Uterus (tissue), 4 donors: ENCODE measurements around the gene ERAP2. TPM values are rescaled to one million over a fixed set of nuclear protein-coding genes. Genes with fewer than 3 reads are reported as not detected.

ENCODE experiments used
- DNase-seq, 2 donors: peaks; one replicate each; pipeline ENCODE4 v3.0.0-alpha.2; 2019 to 2020
- H3K27ac ChIP-seq, 2 donors: fragments of 200-600 bp; sonication (generic); 1 replicate in 1 of 2; 2 replicates in 1 of 2; pipeline ENCODE4 v1.5.1; 2016 to 2018
- H3K27me3 ChIP-seq, 2 donors: fragments of 200-600 bp; sonication (generic); one replicate each; pipeline ENCODE4 v1.5.1; 2018 to 2019; ENCODE audit warnings: control low read depth in 1 of 2
- H3K36me3 ChIP-seq, 2 donors: fragments of 200-600 bp; sonication (generic); one replicate each; pipeline ENCODE4 v1.5.1; 2019; ENCODE audit warnings: control low read depth in 1 of 2
- H3K4me1 ChIP-seq, 2 donors: fragments of 200-600 bp; sonication (generic); one replicate each; pipeline ENCODE4 v1.5.1; 2018 to 2019; ENCODE audit warnings: control low read depth in 1 of 2
- H3K4me3 ChIP-seq, 2 donors: fragments of 200-600 bp; sonication (generic); 1 replicate in 1 of 2; 2 replicates in 1 of 2; pipeline ENCODE4 v1.5.1; 2018 to 2019; ENCODE audit warnings: mild to moderate bottlenecking in 1 of 2
- H3K9me3 ChIP-seq, 2 donors: fragments of 200-600 bp; sonication (generic); one replicate each; pipeline ENCODE4 v1.5.1; 2019; ENCODE audit warnings: control low read depth in 1 of 2
- CTCF ChIP-seq, 4 experiments: fragments of 200-600 bp in 2 of 4; fragments of 450-650 bp in 2 of 4; sonication (generic) in 2 of 4; IDR thresholded peaks; one replicate each; pipeline ENCODE4 v1.5.1; 2016 to 2019; ENCODE audit warnings: antibody characterized with exemption in 4 of 4, mild to moderate bottlenecking in 2 of 4, moderate library complexity in 1 of 4
- POLR2A ChIP-seq, 2 donors: fragments of 450-650 bp; IDR thresholded peaks; one replicate each; pipeline ENCODE4 v1.6.1; 2016; ENCODE audit warnings: antibody characterized with exemption in 2 of 2, mild to moderate bottlenecking in 1 of 2, moderate library complexity in 1 of 2
- intact Hi-C: fragments of 100-400 bp; cut with DNase I; formaldehyde crosslinking; loops from one replicate; pipeline ENCODE4 v1.15.1; 2023; ENCODE audit warnings: low total_unique reads
- total RNA-seq, 4 donors: library from RNA; depleted of rRNA in 3 of 4; stranded (reverse); fragments of >200 nt in 3 of 4; gene quantifications; one replicate each; pipeline versions ENCODE4 v1.1.0 to v1.2.4, GENCODE V29; 2014 to 2023
- donor health status: DM: yes; HTN: yes; CAD: no.

ERAP2 gene
- total RNA-seq, 4 donors from 2014 or later: 9.5 to 29.2 (median 17.1) TPM

DNA sequence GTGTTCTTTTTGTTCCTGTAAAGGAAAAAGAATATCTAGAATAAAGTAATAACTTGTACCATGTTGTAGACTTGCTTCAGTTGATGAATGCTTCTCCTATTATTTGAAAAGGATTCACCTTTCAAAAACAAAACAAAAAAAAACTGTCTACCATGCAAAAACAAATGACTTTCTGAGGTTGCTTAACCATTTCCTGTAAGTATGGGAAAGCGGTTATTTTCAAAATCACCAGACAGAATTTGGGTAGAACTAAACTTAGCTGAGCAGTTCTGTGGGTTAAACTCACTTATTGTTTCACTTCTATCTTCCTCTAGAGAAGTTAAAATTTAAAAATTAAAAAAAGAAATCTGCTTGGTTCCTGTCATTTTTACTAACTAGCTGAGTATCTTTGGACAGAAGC, 84.8 kb downstream of the ERAP2 start:
- no peak for TF ChIP-seq CTCF (IDR thresholded peaks at IDR 0.05)
- TF ChIP-seq POLR2A (IDR thresholded peaks at IDR 0.05): no peak
- Histone ChIP-seq H3K27me3 (no peaks in the 10 kb centered on the region), H3K4me3 (no peak overlapping the region), H3K9me3 (no peaks in the 10 kb centered on the region), H3K27ac (no peak overlapping the region), H3K4me1 (no peaks in the 10 kb centered on the region), H3K36me3 (no peaks in the 10 kb centered on the region)
- no peak for DNase-seq
- intact Hi-C loops: no loop called here

DNA sequence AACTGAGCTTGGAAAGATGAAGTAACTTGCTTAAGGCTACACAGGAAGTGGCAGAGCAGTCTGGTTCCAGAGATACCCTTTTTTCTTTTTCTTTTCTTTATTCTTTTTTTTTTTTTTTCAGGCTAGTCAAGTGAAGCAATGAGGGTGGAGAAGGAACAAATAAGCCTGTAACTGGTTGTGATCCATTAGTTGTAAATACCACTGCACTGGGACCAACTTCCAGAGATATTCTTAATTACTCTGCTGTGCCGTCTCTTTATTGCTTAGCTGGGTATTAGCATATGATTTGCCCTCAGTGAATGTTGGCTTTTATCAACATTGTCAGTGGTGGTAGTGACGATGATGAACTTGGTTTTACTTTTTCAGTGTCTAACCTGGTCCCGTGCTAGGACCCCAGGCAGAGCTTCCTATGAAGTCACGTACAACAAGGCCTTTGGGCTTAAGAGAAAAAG, 86.3 kb downstream of the ERAP2 start:
- no peak overlapping the region for H3K4me3 ChIP-seq
- no peak for DNase-seq
- no peaks in the 10 kb centered on the region for H3K9me3 ChIP-seq
- intact Hi-C loops: no loop called here
- no peaks in the 10 kb centered on the region for H3K36me3 ChIP-seq
- no peak overlapping the region for H3K27ac ChIP-seq
- no peaks in the 10 kb centered on the region for H3K27me3 ChIP-seq
- no peaks in the 10 kb centered on the region for H3K4me1 ChIP-seq
- TF ChIP-seq POLR2A (IDR thresholded peaks at IDR 0.05) (no peak), CTCF (IDR thresholded peaks at IDR 0.05) (no peak)

DNA sequence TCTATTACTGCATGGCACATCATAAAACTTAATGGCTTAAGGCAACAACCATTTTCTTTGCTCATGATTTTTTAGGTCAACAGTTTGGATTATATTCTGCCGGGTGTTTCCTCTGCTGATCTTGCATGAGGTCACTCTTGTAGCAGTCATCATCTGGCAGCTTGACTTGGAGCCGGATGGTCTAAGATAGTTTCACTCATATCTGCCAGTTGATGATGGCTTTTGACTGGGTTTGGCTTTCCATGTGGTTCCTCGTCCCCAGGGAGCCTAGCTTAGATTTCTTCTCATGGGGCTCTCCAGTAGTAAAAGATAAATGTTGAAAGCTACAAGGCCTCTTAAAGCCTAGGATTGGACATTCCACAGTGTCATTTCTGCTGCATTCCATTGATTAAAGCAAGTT, 87.0 kb downstream of the ERAP2 start:
- Histone ChIP-seq H3K4me3 (no peak overlapping the region), H3K27me3 (no peaks in the 10 kb centered on the region), H3K36me3 (no peaks in the 10 kb centered on the region), H3K27ac (no peak overlapping the region), H3K9me3 (no peaks in the 10 kb centered on the region), H3K4me1 (no peaks in the 10 kb centered on the region)
- intact Hi-C loops: no loop called here
- TF ChIP-seq POLR2A (IDR thresholded peaks at IDR 0.05) (no peak), CTCF (IDR thresholded peaks at IDR 0.05) (no peak)
- peak; percentile 46 to 54 for DNase-seq

DNA sequence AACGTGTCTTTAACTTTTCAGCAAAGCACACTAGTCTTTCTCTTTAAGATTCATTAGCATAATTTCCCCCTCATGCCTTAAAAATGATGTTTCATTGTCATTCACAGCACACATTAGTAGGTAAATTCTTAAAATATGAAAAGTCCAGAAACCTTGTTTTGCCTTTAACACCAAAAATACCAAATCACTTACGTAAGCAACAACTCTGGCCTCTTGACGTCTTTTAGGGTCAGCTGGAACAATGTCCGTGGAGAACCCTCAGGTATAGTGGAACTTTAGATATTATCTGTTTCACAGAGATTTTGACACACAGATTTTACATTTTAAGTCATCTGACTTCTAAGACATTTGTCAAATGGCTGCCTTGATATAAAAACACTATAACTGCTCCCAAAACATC, 90.5 kb downstream of the ERAP2 start:
- TF ChIP-seq CTCF (IDR thresholded peaks at IDR 0.05): no peak
- TF ChIP-seq POLR2A (IDR thresholded peaks at IDR 0.05): no peak
- intact Hi-C loops: no loop called here

GRCh38 chr5:96967400-96967799, 91.1 kb downstream of the ERAP2 start:
- Histone ChIP-seq H3K36me3 (no peaks in the 10 kb centered on the region), H3K27ac (peak overlapping the region in 1 of 2 donors; percentile 48), H3K4me3 (no peak overlapping the region), H3K27me3 (no peaks in the 10 kb centered on the region), H3K4me1 (peaks cover 0 to 5% of the 10 kb centered on the region in 2 donors), H3K9me3 (no peaks in the 10 kb centered on the region)
- intact Hi-C loops: no loop called here
- TF ChIP-seq POLR2A (IDR thresholded peaks at IDR 0.05): no peak
- no peak for TF ChIP-seq CTCF (IDR thresholded peaks at IDR 0.05)
- no peak for DNase-seq

More for the DNA sequence above, 90.5 kb downstream of the ERAP2 start:
- H3K9me3 ChIP-seq: no peaks in the 10 kb centered on the region
- DNase-seq: no peak
- H3K27me3 ChIP-seq: no peaks in the 10 kb centered on the region
- H3K4me3 ChIP-seq: no peak overlapping the region
- no peaks in the 10 kb centered on the region for H3K36me3 ChIP-seq
- H3K27ac ChIP-seq: no peak overlapping the region
- H3K4me1 ChIP-seq: peaks cover 0 to 5% of the 10 kb centered on the region in 2 donors
